Coronary artery (tissue), 2 donors: Measurements from ENCODE around the gene ADCY1.

Source experiments
- DNase-seq: peaks from one replicate; pipeline ENCODE4 v3.0.0-alpha.2; 2017; ENCODE audit warnings: low spot score
- H3K27ac ChIP-seq, 2 donors: fragments of 200-600 bp; sonication (generic); one replicate each; pipeline ENCODE4 v1.5.1; 2016 to 2019
- H3K4me3 ChIP-seq: fragments of 200-600 bp; sonication (generic); 2 replicates; pipeline ENCODE4 v1.5.1; 2016; ENCODE audit warnings: mild to moderate bottlenecking, moderate library complexity
- CTCF ChIP-seq: fragments of 200-600 bp; sonication (generic); IDR thresholded peaks from one replicate; pipeline ENCODE4 v1.5.1; 2019; ENCODE audit warnings: antibody characterized with exemption

The ADCY1 gene

DNA sequence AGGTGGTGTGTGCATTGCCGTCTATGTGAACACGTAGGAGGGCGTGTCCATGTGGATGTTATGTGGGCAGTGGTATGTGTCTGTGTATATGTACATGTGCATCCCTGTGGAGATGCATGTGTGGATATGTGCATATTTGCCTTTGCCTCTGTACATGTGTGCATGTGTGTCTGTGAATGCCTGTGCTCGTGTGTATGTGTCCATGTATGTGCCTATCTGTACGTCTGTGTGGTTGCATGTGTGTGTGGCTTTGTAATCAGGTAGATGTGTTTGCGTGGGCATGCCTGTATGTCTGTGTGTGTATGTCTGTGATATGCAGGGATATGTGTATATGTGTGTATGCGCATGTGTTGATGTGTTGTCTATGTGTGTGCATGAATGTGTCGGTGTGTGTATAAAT lies 19.7 kb downstream of the ADCY1 start:
- no peak overlapping the region for H3K27ac ChIP-seq
- no peak for TF ChIP-seq CTCF
- no peak for DNase-seq
- no peak overlapping the region for H3K4me3 ChIP-seq

DNA sequence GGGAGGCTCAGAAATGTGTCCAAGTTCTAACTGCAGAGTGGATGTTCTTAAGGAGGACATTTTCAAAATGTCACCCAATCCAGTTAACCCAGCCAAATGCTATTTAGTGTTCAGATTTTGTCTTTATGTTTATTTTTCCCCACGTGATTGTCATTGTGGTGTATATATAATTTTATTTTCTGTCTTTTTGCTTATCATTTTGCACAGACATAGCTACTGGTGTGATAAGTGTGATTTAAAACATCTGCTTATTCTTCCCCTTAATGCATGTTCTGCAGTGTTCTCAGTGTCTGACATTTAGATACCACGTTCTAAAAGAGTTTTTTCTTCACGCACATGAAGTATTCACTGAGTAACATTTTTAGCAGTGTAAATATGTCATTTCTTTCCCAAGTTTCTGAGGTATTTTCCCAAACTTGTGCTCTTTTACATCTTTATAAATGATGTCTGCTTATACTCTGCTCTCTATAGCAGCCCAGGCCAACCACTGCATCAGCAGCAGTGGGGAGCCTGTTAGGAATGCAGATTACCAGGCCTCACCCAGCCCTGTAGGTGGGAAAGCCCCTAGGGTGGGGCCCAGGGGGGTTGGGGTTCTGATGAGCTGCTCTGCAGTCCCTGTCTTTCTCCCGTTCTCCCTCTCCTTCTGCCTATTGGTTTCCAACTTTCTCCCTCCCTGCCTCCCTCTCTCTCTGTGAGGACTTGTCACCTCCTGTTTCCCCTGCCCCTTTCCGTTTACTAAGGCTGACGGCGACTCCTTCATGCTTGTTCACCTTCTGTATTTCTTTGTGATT lies 20.8 kb downstream of the ADCY1 start:
- no peak for DNase-seq
- Histone ChIP-seq H3K4me3 (no peak overlapping the region), H3K27ac (no peak overlapping the region)
- TF ChIP-seq CTCF: no peak

DNA sequence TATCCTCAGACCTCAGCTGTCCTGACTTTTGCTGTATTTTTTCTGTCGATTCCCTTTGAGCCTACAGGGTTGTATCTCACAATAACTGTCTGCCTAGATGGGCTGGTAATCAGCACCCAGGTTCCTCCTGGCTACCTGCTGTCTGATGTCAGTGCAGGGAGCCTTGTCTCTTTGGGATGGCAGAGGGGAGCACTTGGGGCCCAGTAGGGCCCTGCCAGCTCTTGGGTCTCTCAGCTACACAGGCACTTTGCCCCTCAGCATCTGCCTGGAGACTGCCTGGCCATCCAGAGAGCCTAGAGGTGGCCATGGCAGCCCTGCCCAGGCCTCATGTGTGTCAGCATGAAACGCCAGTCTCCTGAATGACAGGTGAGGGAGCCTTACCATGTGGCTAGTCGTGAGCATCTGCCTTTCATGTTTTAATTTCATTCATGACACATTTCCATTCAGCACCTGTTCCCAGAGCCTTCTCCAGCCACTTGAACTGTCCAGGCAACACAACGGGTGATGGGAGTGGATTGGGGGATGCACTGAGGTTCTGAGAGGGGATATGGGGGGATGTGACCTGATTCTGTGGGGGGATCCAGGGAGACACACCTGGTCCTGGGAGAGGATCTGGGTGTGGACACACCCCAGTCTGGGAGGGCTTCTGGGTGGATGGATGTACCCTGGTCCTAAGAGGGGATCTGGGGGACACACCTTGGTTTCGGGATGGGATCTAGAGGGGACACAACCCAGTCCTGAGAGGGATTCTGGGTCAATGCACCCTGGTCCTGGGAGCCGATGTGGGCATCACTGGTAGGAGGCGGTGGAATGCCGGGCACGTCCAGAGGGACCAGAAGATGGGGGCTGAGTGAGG lies 21.9 kb downstream of the ADCY1 start:
- Histone ChIP-seq H3K4me3 (no peak overlapping the region), H3K27ac (no peak overlapping the region)
- TF ChIP-seq CTCF: no peak
- DNase-seq: peak; percentile 59

DNA sequence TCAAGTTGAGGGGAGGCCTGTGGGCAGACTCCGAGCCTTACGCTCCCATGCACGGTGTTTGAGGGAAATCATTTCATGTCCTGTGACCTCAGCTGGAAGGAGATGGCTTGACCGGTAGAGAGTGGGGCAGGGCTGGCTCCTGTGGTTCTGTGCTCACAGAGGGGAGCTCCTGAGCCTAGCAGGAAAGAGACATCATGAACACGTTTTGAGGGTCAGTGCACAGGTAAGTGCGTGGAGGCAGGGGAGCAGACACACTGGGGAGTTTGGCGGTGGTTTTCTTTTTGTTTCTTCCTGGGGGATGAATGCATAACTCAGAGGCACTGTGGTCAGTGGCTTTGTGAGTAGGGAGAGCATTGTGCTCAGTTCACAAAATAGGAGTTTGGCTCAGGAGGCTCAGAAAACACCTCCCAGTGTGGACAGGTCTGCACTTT lies 22.5 kb downstream of the ADCY1 start:
- no peak for TF ChIP-seq CTCF
- DNase-seq: no peak
- Histone ChIP-seq H3K4me3 (no peak overlapping the region), H3K27ac (no peak overlapping the region)

GRCh38 chr7:45597286-45597984 lies 23.3 kb downstream of the ADCY1 start:
- no peak overlapping the region for H3K27ac ChIP-seq
- TF ChIP-seq CTCF: no peak
- peak; percentile 49 for DNase-seq
- H3K4me3 ChIP-seq: no peak overlapping the region

DNA sequence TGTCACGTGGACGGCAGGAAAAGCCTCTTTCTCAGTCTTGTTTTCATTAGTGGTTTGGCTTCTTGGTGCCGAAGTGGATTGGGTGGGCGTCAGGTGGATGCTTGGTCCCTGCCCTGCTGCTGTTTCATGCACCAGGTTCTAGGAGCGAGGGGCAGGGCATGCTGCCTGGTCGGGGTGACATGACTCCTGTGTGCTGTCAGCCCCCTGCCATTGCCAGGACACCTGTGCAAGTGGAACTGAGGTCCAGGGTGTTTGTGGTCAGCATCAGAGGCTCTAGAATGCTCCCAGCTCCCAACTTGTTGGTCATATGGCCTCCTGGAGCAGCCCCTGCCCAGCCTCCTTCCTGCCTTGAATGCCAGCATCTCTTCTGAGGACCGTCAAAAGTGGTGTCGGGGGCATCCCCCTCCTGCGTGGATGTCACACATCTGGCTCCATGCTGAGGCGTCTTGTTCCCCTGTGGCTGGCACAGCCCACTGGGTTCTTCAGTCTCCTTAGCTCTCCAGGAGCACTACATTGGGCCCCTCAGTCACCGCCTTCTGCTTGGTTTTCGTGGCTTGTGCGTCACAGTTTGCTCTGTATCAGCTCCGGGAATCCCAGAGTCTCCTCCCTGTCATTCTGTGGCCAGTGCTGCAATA lies 24.8 kb downstream of the ADCY1 start:
- no peak for TF ChIP-seq CTCF
- Histone ChIP-seq H3K4me3 (no peak overlapping the region), H3K27ac (no peak overlapping the region)
- DNase-seq: peak; percentile 47
